Smooth muscle cell (in vitro differentiated cells): ENCODE measurements around the gene LDLRAD4. TPM values are rescaled to one million over a fixed set of nuclear protein-coding genes. Genes with fewer than 3 reads are reported as not detected.

Experiments
- DNase-seq: peaks from one replicate; lab custom pipeline; 2025; ENCODE audit not compliant: unreplicated experiment; lab: John Stamatoyannopoulos, UW
- H2AFZ ChIP-seq: fragments of 200-600 bp; sonication (generic); 2 replicates; pipeline ENCODE4 v1.6.0; 2016; ENCODE audit warnings: antibody characterized with exemption, low read depth, mild to moderate bottlenecking
- H3F3A ChIP-seq: fragments of 200-600 bp; sonication (generic); 2 replicates; pipeline ENCODE4 v1.6.0; 2017; ENCODE audit warnings: antibody characterized with exemption, low read depth
- H3K27ac ChIP-seq: fragments of 200-600 bp; sonication (generic); 2 replicates; pipeline ENCODE4 v1.5.1; 2016; ENCODE audit warnings: low read depth, mild to moderate bottlenecking
- H3K27me3 ChIP-seq: fragments of 200-600 bp; sonication (generic); 2 replicates; pipeline ENCODE4 v1.6.1; 2016; ENCODE audit warnings: low read depth, mild to moderate bottlenecking
- H3K36me3 ChIP-seq: fragments of 200-600 bp; sonication (generic); 2 replicates; pipeline ENCODE4 v1.5.1; 2016; ENCODE audit warnings: low read depth
- H3K4me1 ChIP-seq: fragments of 200-600 bp; sonication (generic); 2 replicates; pipeline ENCODE4 v1.5.1; 2016; ENCODE audit warnings: low read depth
- H3K4me2 ChIP-seq: fragments of 200-600 bp; sonication (generic); 2 replicates; pipeline ENCODE4 v1.6.0; 2016; ENCODE audit warnings: mild to moderate bottlenecking
- H3K4me3 ChIP-seq: fragments of 200-600 bp; sonication (generic); 2 replicates; pipeline ENCODE4 v1.5.1; 2016; ENCODE audit warnings: mild to moderate bottlenecking
- H3K79me2 ChIP-seq: fragments of 200-600 bp; sonication (generic); 2 replicates; pipeline ENCODE4 v1.6.0; 2016; ENCODE audit warnings: low read depth, mild to moderate bottlenecking
- H3K9ac ChIP-seq: fragments of 200-600 bp; sonication (generic); 2 replicates; pipeline ENCODE4 v1.6.0; 2016; ENCODE audit warnings: low read depth
- H3K9me3 ChIP-seq: fragments of 200-600 bp; sonication (generic); replicated peaks from 2 replicates; pipeline ENCODE4 v1.5.1; 2016; ENCODE audit warnings: low read depth
- H4K20me1 ChIP-seq: fragments of 200-600 bp; sonication (generic); 2 replicates; pipeline ENCODE4 v1.6.0; 2016; ENCODE audit warnings: low read depth
- WGBS: methylation state at CpG from one replicate; pipeline ENCODE4 v1.1.7; 2016; ENCODE audit warnings: low lambda C conversion rate; 5-methylcytosine and 5-hydroxymethylcytosine counted together
- polyA plus RNA-seq: library from polyadenylated mRNA; unstranded; fragments of >200 nt; fragmentation: Nextera tagmentation; extraction: Ambion mirVana; gene quantifications from 2 replicates; pipeline ENCODE4 v1.2.1, GENCODE V29; 2016
- total RNA-seq: library from RNA; depleted of rRNA; stranded (reverse); fragments of >200 nt; gene quantifications from 2 replicates; pipeline ENCODE4 v1.2.3, GENCODE V29; 2014
- TF ChIP-seq, protein P1 (sequence below): fragments of 200-600 bp; sonication (generic); IDR thresholded peaks from 2 replicates; pipeline ENCODE4 v1.5.1; 2017; ENCODE audit warnings: borderline replicate concordance, mild to moderate bottlenecking, antibody characterized with exemption; ENCODE audit not compliant: insufficient read depth, poor library complexity, severe bottlenecking

The LDLRAD4 gene
- total and polyA plus RNA-seq, 2 experiments from 2014 or later, result 36.2 to 48.3 TPM

DNA sequence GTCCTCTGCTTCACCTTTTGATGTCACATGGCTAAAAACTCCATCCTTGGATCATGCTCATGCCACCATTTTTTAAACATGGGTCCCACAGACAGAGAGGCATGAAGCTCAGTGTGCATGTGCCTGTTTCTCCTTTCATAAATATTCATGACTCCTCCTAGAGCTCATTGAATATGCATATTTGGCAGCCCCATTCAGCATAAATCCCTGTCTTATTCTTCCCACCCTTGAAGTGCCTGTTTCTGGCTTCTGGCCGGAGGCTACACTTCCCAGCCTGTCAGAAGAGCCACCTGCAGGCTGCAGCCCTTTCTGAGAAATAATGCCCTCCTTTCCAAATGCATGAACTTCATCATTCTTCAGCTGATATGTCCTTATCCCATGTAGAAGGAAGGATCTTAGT lies 109.7 kb downstream of the LDLRAD4 start:
- H3K9me3 ChIP-seq, result no peaks in the 10 kb centered on the region
- H3K27me3 ChIP-seq, result no peaks in the 10 kb centered on the region
- 91% methylated on average over 1 of the region's 1 CpG for WGBS
- H3K36me3 ChIP-seq, result peaks cover 1% of the 10 kb centered on the region
- no peaks in the 10 kb centered on the region for H3K4me1 ChIP-seq
- peaks cover 33% of the 10 kb centered on the region for H4K20me1 ChIP-seq
- no peak overlapping the region for H3K4me3 ChIP-seq
- H3K4me2 ChIP-seq, result no peak overlapping the region
- H3K27ac ChIP-seq, result no peak overlapping the region
- no peaks in the 10 kb centered on the region for H3F3A ChIP-seq
- H2AFZ ChIP-seq, result no peak overlapping the region
- DNase-seq, result no peak
- H3K79me2 ChIP-seq, result peaks cover 91% of the 10 kb centered on the region
- no peak overlapping the region for H3K9ac ChIP-seq
- TF ChIP-seq, protein P1, sequence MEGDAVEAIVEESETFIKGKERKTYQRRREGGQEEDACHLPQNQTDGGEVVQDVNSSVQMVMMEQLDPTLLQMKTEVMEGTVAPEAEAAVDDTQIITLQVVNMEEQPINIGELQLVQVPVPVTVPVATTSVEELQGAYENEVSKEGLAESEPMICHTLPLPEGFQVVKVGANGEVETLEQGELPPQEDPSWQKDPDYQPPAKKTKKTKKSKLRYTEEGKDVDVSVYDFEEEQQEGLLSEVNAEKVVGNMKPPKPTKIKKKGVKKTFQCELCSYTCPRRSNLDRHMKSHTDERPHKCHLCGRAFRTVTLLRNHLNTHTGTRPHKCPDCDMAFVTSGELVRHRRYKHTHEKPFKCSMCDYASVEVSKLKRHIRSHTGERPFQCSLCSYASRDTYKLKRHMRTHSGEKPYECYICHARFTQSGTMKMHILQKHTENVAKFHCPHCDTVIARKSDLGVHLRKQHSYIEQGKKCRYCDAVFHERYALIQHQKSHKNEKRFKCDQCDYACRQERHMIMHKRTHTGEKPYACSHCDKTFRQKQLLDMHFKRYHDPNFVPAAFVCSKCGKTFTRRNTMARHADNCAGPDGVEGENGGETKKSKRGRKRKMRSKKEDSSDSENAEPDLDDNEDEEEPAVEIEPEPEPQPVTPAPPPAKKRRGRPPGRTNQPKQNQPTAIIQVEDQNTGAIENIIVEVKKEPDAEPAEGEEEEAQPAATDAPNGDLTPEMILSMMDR, result no peak

DNA sequence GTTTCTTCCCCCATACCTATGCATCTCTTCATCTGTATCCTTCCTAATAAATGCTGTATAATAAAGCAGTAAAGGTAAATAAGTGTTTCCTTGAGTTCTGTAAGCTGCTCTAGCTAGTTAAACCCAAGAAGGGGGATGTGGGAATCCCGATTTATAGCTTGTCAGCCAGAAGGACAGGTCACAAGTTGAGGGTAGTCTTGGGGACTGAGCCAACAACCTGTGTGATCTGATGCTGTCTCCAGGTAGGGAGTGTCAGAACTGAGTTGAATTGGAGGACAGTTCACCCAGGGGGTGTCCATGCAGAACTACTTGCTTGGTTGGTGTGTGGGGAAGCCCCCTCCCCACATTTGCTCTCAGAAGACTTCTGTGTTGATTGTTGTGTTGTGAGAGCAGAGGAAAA lies 112.4 kb downstream of the LDLRAD4 start:
- H3K27ac ChIP-seq, result no peak overlapping the region
- no peaks in the 10 kb centered on the region for H3K9me3 ChIP-seq
- peaks cover 3% of the 10 kb centered on the region for H3F3A ChIP-seq
- DNase-seq, result no peak
- H3K4me3 ChIP-seq, result no peak overlapping the region
- H3K4me2 ChIP-seq, result no peak overlapping the region
- no peak overlapping the region for H2AFZ ChIP-seq
- whole genome bisulfite sequencing, result 96% methylated on average over 1 of the region's 1 CpG
- H3K27me3 ChIP-seq, result no peaks in the 10 kb centered on the region
- peaks cover 24% of the 10 kb centered on the region for H4K20me1 ChIP-seq
- H3K79me2 ChIP-seq, result peaks cover 94% of the 10 kb centered on the region
- TF ChIP-seq, protein P1, result no peak
- no peak overlapping the region for H3K9ac ChIP-seq
- peaks cover 3% of the 10 kb centered on the region for H3K4me1 ChIP-seq
- H3K36me3 ChIP-seq, result peaks cover 6% of the 10 kb centered on the region

DNA sequence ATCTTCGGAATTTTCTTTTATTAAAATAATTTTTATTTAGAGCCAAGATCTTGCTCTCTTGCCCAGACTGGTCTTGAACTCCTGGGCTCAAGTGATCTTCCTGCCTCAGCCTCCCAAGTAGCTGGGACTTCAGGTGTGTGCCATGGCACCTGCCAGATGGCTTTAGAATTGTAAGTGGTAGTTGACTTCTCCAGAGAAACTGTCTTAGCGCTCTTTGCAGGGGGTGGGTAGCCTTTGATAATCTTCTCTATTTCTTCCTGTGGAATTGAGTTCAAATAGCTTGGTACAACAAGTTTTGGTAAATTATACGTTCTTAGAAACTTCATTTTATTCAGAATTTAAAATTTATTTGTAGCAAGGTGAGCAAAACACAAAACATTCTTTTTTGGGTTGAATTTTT lies 113.3 kb downstream of the LDLRAD4 start:
- H3F3A ChIP-seq, result peaks cover 8% of the 10 kb centered on the region
- peaks cover 6% of the 10 kb centered on the region for H3K36me3 ChIP-seq
- H3K9ac ChIP-seq, result no peak overlapping the region
- no peak overlapping the region for H2AFZ ChIP-seq
- H3K27me3 ChIP-seq, result no peaks in the 10 kb centered on the region
- H4K20me1 ChIP-seq, result peaks cover 16% of the 10 kb centered on the region
- TF ChIP-seq, protein P1, result no peak
- H3K4me1 ChIP-seq, result peaks cover 10% of the 10 kb centered on the region
- no peak overlapping the region for H3K4me3 ChIP-seq
- no peak overlapping the region for H3K4me2 ChIP-seq
- WGBS, result 95% methylated on average over 3 of the region's 3 CpGs
- no peaks in the 10 kb centered on the region for H3K9me3 ChIP-seq
- no peak for DNase-seq
- peaks cover 85% of the 10 kb centered on the region for H3K79me2 ChIP-seq
- H3K27ac ChIP-seq, result no peak overlapping the region

DNA sequence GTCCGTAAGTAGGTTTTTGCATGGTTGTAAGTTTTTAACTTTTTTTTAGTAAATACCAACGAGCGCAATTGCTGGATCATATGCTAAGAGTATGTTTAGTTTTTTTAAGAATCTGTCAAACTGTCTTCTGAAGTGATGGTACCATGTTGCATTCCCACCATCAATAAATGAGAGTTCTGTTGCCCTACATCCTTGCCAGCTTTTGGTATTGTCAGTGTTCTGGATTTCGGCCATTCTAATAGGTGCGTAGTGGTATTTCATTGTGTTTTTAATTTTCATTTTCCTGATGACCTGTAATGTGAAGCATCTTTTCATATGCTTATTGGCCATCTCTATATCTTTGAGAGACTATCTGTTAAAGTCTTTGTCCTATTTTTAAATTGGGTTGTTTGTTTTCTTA lies 114.3 kb downstream of the LDLRAD4 start:
- Histone ChIP-seq H4K20me1 (peaks cover 17% of the 10 kb centered on the region), H3K27me3 (no peaks in the 10 kb centered on the region), H3K4me1 (peaks cover 15% of the 10 kb centered on the region), H3F3A (peaks cover 8% of the 10 kb centered on the region), H3K9ac (no peak overlapping the region), H3K4me3 (no peak overlapping the region), H2AFZ (no peak overlapping the region), H3K36me3 (peaks cover 6% of the 10 kb centered on the region), H3K4me2 (no peak overlapping the region), H3K79me2 (peaks cover 75% of the 10 kb centered on the region), H3K27ac (no peak overlapping the region), H3K9me3 (no peaks in the 10 kb centered on the region)
- TF ChIP-seq, protein P1, result no peak
- 79% methylated on average over 5 of the region's 5 CpGs for WGBS
- no peak for DNase-seq
